ENCODE measurements around the gene KCNAB1. TPM values are rescaled to one million over a fixed set of nuclear protein-coding genes. Genes with fewer than 3 reads are reported as not detected.

KCNAB1 gene
- total RNA-seq, 2 experiments from 2014 or later = not detected

DNA sequence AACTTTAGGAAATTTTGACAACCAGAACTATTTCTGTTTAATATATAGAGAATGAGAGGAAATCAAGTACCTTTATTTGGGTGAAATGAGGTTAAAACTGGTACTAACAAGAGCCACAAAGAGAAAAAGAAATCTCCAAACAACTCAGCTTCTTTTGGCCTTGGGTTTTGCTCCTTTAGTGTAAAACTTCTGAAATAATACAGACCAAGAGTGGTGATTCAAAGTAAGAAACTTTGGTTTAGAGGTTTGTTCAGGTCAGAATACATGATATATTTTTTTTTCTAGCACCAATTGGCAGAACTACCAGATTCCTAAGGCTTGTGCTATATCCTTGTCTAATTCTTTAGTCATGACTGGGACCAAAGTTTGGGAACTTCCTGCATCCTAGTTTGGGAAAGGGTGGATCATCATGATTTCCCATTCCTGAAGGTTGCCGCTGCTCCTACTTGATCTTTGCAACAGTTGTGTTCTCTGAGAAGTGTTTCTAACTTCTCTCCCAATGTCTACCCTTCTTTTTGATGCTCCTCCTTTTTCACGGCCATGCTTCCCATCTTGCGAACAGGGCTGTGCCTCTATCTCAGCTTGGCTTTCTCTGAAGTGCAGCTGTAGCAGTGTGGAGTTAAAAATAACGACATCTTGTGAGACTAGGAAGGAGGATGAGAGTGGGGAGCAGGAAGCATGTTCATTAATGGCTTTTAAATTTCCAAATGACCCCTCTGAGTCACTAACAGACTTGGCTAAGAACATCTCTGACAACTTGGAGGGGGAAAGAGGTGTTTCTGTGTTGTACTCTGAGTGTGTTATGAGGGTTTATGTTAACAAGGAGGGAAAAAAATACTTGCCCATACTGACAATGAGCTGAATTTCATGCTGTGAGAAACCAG, 87.7 kb downstream of the KCNAB1 start:
- Histone ChIP-seq H3K4me1 (ENCODE audit: insufficient read depth, low read length, poor library complexity, severe bottlenecking) (no peaks in the 10 kb centered on the region), H3K79me2 (ENCODE audit: insufficient read depth, low read depth, low read length) (no peaks in the 10 kb centered on the region), H3K27ac (ENCODE audit: low read depth, low read length, poor library complexity, severe bottlenecking) (no peak overlapping the region), H3K36me3 (ENCODE audit: insufficient read depth, low read length) (no peaks in the 10 kb centered on the region), H3K4me2 (ENCODE audit: low read length) (no peak overlapping the region), H4K20me1 (ENCODE audit: insufficient read depth, low read length) (no peaks in the 10 kb centered on the region), H2AFZ (ENCODE audit: low read length) (no peak overlapping the region), H3K9me2 (ENCODE audit: insufficient read depth, low read length) (no peaks in the 10 kb centered on the region), H3K4me3 (ENCODE audit: low read depth, low read length, poor library complexity, severe bottlenecking) (no peak overlapping the region), H3K9me3 (ENCODE audit: low read length) (no peaks in the 10 kb centered on the region)
- ChIA-PET POLR2A (no interaction called here), CTCF (ENCODE audit: unreplicated experiment) (no interaction called here)
- DNase-seq (ENCODE audit: low spot score) = no peak
- TF ChIP-seq, protein P1, sequence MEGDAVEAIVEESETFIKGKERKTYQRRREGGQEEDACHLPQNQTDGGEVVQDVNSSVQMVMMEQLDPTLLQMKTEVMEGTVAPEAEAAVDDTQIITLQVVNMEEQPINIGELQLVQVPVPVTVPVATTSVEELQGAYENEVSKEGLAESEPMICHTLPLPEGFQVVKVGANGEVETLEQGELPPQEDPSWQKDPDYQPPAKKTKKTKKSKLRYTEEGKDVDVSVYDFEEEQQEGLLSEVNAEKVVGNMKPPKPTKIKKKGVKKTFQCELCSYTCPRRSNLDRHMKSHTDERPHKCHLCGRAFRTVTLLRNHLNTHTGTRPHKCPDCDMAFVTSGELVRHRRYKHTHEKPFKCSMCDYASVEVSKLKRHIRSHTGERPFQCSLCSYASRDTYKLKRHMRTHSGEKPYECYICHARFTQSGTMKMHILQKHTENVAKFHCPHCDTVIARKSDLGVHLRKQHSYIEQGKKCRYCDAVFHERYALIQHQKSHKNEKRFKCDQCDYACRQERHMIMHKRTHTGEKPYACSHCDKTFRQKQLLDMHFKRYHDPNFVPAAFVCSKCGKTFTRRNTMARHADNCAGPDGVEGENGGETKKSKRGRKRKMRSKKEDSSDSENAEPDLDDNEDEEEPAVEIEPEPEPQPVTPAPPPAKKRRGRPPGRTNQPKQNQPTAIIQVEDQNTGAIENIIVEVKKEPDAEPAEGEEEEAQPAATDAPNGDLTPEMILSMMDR (conservative IDR thresholded peaks at IDR 0.05; ENCODE audit: low read length) = no peak
- TF ChIP-seq EZH2phosphoT487 (IDR thresholded peaks at IDR 0.05; ENCODE audit: borderline replicate concordance, low read depth, low read length) = no peak
- BruUV-seq (replicated peaks) = no TSS peak
- intact Hi-C loops (cut with micrococcal nuclease; ENCODE audit: unreplicated experiment) = no loop called here

DNA sequence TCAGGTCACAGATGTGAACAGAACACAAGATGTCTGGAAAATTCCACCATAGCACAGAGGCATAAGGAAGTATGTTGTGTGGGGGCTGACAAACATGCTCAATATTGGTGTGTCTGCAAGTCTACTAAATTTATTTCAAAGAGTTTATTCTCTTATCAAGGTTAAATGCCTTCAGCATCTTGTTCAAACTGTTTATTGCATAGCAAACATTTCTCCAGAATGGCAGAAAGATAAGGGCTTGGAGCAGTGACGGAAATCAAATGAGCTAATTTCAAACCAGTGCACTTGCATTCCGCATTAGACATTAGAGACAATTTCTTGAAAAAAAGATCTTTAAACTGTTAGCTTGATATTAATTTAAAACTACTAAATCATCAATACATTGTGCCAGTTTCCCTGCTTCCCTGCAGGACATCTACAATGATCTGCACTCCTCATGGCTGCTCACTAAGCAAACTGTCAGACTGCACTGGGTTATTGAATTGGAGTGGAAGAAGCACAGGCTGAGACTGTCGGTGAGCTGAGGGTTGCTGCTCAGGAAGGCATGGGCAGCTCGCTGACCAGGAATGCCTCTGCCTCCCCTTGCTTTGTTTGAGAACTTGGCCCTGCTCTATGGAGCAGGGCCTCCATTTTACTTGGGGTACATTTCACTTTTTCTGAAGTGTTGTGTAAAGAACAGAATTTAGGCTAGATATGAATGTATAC, 89.4 kb downstream of the KCNAB1 start:
- H4K20me1 ChIP-seq (ENCODE audit: insufficient read depth, low read length) = no peaks in the 10 kb centered on the region
- no TSS peak for BruUV-seq (replicated peaks)
- no peak overlapping the region for H3K4me2 ChIP-seq (ENCODE audit: low read length)
- no peaks in the 10 kb centered on the region for H3K4me1 ChIP-seq (ENCODE audit: insufficient read depth, low read length, poor library complexity, severe bottlenecking)
- H3K79me2 ChIP-seq (ENCODE audit: insufficient read depth, low read depth, low read length) = no peaks in the 10 kb centered on the region
- no peaks in the 10 kb centered on the region for H3K9me2 ChIP-seq (ENCODE audit: insufficient read depth, low read length)
- no peaks in the 10 kb centered on the region for H3K9me3 ChIP-seq (ENCODE audit: low read length)
- no peak for TF ChIP-seq EZH2phosphoT487 (IDR thresholded peaks at IDR 0.05; ENCODE audit: borderline replicate concordance, low read depth, low read length)
- TF ChIP-seq, protein P1 (conservative IDR thresholded peaks at IDR 0.05; ENCODE audit: low read length) = no peak
- no peak overlapping the region for H3K4me3 ChIP-seq (ENCODE audit: low read depth, low read length, poor library complexity, severe bottlenecking)
- POLR2A ChIA-PET = interaction anchor here (0.5 to 0.6 kb wide), 2 partner anchors 82 to 1057 kb away, joined by 3 to 4 read pairs; no protein-coding TSS in a partner anchor
- H3K36me3 ChIP-seq (ENCODE audit: insufficient read depth, low read length) = no peaks in the 10 kb centered on the region
- no peak overlapping the region for H2AFZ ChIP-seq (ENCODE audit: low read length)
- intact Hi-C loops (cut with micrococcal nuclease; ENCODE audit: unreplicated experiment) = no loop called here
- H3K27ac ChIP-seq (ENCODE audit: low read depth, low read length, poor library complexity, severe bottlenecking) = no peak overlapping the region
- DNase-seq (ENCODE audit: low spot score) = no peak
- CTCF ChIA-PET (ENCODE audit: unreplicated experiment) = no interaction called here

Data from OCI-LY7 (cell line).